Glomerular endothelial cell (primary cell): ENCODE measurements around the gene NEK8. TPM values are rescaled to one million over a fixed set of nuclear protein-coding genes. Genes with fewer than 3 reads are reported as not detected.
"Not testable (repeated sequence)": the region's sequence is repeated elsewhere in the genome, so short reads cannot be mapped to it uniquely, and the experiment has no call there.

Experiments used
- DNase-seq: peaks from one replicate; pipeline ENCODE4 v3.0.0-alpha.2; 2011; ENCODE audit warnings: low read depth, low spot score; ENCODE audit errors: extremely low read depth
- total RNA-seq: library from RNA; depleted of rRNA; stranded (reverse); fragments of >200 nt; gene quantifications from 2 replicates; pipeline ENCODE4 v1.2.3, GENCODE V29; 2015

The NEK8 gene
- total RNA-seq, 1 donor from 2014 or later = 5.4 TPM

GRCh38 chr17:28707339-28707720 lies 21.3 kb upstream of the NEK8 start:
- DNase-seq = no peak

GRCh38 chr17:28710861-28711722 lies 17.5 kb upstream of the NEK8 start:
- DNase-seq = no peak

GRCh38 chr17:28711723-28712031 lies 16.9 kb upstream of the NEK8 start, which contains the start of gene PROCA1:
PROCA1 (minus strand) TSS chr17:28711888; CDS start chr17:28711660, 228 bp downstream.
- no peak for DNase-seq

GRCh38 chr17:28712032-28712704 lies 16.4 kb upstream of the NEK8 start:
- no peak for DNase-seq

- no peak for DNase-seq
Observed at GRCh38 chr17:28712705-28713415, 15.7 kb upstream of the NEK8 start.

- no peak for DNase-seq
Observed at GRCh38 chr17:28714281-28714680, 14.3 kb upstream of the NEK8 start.

GRCh38 chr17:28715217-28715616 lies 13.4 kb upstream of the NEK8 start:
- no peak for DNase-seq

- DNase-seq = no peak
Observed at GRCh38 chr17:28716740-28717577, 11.6 kb upstream of the NEK8 start.

- DNase-seq = no peak
Observed at GRCh38 chr17:28717578-28718332, 10.8 kb upstream of the NEK8 start, which contains the start of gene RAB34. RAB34 (minus strand) TSS chr17:28717868; CDS start chr17:28717266, 602 bp downstream.

- no peak for DNase-seq
Observed at GRCh38 chr17:28718333-28719020, 10.1 kb upstream of the NEK8 start.

GRCh38 chr17:28719021-28719433 lies 9.6 kb upstream of the NEK8 start:
- DNase-seq = no peak

GRCh38 chr17:28720247-28720996 lies 8.2 kb upstream of the NEK8 start:
- no peak for DNase-seq

GRCh38 chr17:28720997-28721329 lies 7.6 kb upstream of the NEK8 start:
- DNase-seq = not testable (repeated sequence)

GRCh38 chr17:28722417-28723158 lies 6.0 kb upstream of the NEK8 start:
- DNase-seq = no peak

- no peak for DNase-seq
Observed at GRCh38 chr17:28723159-28723835, 5.3 kb upstream of the NEK8 start.

GRCh38 chr17:28723836-28724499 lies 4.6 kb upstream of the NEK8 start:
- DNase-seq = not testable (repeated sequence)
